Gastrocnemius medialis (tissue), 4 donors: ENCODE data around the gene AXL.

Source experiments
- POLR2A ChIP-seq, 2 donors: fragments of 450-650 bp; IDR thresholded peaks; one replicate each; pipeline ENCODE4 v1.6.1; 2017; ENCODE audit warnings: antibody characterized with exemption in 2 of 2, mild to moderate bottlenecking in 2 of 2, moderate library complexity in 2 of 2
- TF ChIP-seq, protein P1 (sequence below), 5 experiments: fragments of 450-650 bp in 3 of 5; fragments of 200-600 bp in 2 of 5; sonication (generic) in 2 of 5; IDR thresholded peaks in 4 of 5; conservative IDR thresholded peaks in 1 of 5; 1 replicate in 4 of 5; 2 replicates in 1 of 5; pipeline ENCODE4 v1.5.1; 2016 to 2019; ENCODE audit warnings: antibody characterized with exemption in 5 of 5, mild to moderate bottlenecking in 3 of 5, moderate library complexity in 3 of 5

DNA sequence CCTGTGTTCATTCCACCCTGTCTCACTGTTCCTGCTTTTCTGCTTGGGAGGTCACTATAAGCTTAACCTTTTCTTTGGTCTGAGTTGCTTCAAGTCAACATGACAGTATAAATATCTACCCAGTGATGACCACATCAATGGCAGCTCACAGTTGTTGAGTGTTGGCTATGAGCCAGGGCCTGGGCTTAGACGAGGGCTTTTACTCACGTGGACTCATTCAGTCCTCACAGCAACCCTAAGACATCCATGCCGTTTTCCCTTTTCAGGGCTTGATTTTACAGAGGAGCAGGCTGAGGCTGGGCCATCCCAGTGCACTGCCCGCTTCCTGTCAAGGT, 80.7 kb downstream of the AXL start:
- TF ChIP-seq, protein P1, sequence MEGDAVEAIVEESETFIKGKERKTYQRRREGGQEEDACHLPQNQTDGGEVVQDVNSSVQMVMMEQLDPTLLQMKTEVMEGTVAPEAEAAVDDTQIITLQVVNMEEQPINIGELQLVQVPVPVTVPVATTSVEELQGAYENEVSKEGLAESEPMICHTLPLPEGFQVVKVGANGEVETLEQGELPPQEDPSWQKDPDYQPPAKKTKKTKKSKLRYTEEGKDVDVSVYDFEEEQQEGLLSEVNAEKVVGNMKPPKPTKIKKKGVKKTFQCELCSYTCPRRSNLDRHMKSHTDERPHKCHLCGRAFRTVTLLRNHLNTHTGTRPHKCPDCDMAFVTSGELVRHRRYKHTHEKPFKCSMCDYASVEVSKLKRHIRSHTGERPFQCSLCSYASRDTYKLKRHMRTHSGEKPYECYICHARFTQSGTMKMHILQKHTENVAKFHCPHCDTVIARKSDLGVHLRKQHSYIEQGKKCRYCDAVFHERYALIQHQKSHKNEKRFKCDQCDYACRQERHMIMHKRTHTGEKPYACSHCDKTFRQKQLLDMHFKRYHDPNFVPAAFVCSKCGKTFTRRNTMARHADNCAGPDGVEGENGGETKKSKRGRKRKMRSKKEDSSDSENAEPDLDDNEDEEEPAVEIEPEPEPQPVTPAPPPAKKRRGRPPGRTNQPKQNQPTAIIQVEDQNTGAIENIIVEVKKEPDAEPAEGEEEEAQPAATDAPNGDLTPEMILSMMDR (IDR thresholded peaks at IDR 0.05 in 4 of 5, conservative IDR thresholded peaks at IDR 0.05 in 1 of 5) = no peak
- TF ChIP-seq POLR2A (IDR thresholded peaks at IDR 0.05) = no peak
